ENCODE data around the gene NAALAD2. TPM values are rescaled to one million over a fixed set of nuclear protein-coding genes. Genes with fewer than 3 reads are reported as not detected.
"Not testable (repeated sequence)": the region's sequence is repeated elsewhere in the genome, so short reads cannot be mapped to it uniquely, and the experiment has no call there.

Gene NAALAD2
- polyA plus RNA-seq, 1 experiment: 0.64 TPM

DNA sequence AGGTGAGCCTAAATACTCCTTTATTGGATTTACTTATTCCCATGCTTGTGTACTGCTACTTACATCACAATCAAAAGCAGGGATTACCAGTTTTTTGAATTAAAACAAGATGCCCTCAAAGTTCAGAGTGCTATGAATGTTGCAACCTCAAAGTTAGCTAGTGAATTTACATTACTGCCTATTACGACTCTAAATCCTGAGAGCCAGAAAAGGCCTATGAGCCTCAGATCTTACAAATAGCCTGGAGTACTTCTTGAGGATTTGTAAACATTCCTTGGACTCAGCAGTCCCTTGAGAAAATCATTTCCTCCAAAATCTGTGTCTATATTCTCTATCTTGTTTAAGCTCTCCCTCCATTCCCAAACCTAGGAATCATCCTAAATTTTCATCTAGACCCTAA, 62.9 kb downstream of the NAALAD2 start:
- H3K27me3 ChIP-seq (ENCODE audit: control insufficient read depth, insufficient read depth, low read length): no peaks in the 10 kb centered on the region
- H3K9me3 ChIP-seq (ENCODE audit: control insufficient read depth, insufficient read depth, low read length): no peaks in the 10 kb centered on the region
- no peak for DNase-seq (ENCODE audit: low read depth, low spot score)
- ChIA-PET POLR2A (no interaction called here), CTCF (interaction anchor here (1.4 kb wide), 1 partner anchor 7 kb away, joined by 17 read pairs; no protein-coding TSS in a partner anchor)
- TF ChIP-seq, protein P1, sequence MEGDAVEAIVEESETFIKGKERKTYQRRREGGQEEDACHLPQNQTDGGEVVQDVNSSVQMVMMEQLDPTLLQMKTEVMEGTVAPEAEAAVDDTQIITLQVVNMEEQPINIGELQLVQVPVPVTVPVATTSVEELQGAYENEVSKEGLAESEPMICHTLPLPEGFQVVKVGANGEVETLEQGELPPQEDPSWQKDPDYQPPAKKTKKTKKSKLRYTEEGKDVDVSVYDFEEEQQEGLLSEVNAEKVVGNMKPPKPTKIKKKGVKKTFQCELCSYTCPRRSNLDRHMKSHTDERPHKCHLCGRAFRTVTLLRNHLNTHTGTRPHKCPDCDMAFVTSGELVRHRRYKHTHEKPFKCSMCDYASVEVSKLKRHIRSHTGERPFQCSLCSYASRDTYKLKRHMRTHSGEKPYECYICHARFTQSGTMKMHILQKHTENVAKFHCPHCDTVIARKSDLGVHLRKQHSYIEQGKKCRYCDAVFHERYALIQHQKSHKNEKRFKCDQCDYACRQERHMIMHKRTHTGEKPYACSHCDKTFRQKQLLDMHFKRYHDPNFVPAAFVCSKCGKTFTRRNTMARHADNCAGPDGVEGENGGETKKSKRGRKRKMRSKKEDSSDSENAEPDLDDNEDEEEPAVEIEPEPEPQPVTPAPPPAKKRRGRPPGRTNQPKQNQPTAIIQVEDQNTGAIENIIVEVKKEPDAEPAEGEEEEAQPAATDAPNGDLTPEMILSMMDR (IDR thresholded peaks at IDR 0.05; ENCODE audit: low read depth, low read length): no peak
- no peak overlapping the region for H3K4me3 ChIP-seq (ENCODE audit: low read depth, low read length)
- H3K27ac ChIP-seq (ENCODE audit: low read depth, low read length): no peak overlapping the region

DNA sequence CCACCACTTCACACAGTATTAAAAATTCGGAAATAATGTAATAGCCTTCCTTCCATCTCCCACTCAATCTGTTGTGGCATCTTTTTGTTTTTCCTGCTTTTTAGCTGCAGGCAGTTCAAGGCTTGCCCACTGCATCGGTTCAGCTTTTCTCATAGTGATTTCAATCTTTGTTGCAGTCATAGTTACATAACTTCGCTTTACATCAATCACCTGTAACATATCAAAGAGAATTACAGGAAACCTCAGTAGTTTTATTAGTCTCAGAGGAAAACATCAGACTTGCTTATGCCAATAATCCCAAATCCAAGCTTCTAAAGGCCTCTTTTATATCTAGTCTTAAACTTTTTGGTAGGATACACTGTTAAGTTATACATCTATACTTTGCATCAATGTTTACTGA, 67.9 kb downstream of the NAALAD2 start:
- Histone ChIP-seq H3K4me3 (ENCODE audit: low read depth, low read length) (no peak overlapping the region), H3K27me3 (ENCODE audit: control insufficient read depth, insufficient read depth, low read length) (no peaks in the 10 kb centered on the region), H3K27ac (ENCODE audit: low read depth, low read length) (no peak overlapping the region), H3K9me3 (ENCODE audit: control insufficient read depth, insufficient read depth, low read length) (no peaks in the 10 kb centered on the region)
- TF ChIP-seq, protein P1 (IDR thresholded peaks at IDR 0.05; ENCODE audit: low read depth, low read length): no peak
- DNase-seq (ENCODE audit: low read depth, low spot score): no peak
- ChIA-PET POLR2A (no interaction called here), CTCF (no interaction called here)

DNA sequence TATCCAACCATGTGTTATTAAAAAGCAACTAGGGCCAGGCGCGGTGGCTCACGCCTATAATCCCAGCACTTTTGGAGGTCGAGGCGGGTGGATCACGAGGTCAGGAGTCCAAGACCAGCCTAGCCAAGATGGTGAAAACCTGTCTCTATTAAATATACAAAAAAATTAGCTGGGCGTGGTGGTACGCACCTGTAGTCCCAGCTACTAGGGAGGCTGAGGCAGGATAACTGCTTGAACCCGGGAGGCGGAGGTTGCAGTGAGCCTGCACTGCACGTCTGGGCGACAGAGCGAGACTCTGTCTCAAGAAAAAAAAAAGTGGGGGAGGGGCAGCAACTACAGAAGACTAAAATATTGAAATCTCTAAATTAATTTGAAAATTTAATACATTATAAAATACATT, 69.9 kb downstream of the NAALAD2 start:
- Histone ChIP-seq H3K27me3 (ENCODE audit: control insufficient read depth, insufficient read depth, low read length) (no peaks in the 10 kb centered on the region), H3K4me3 (ENCODE audit: low read depth, low read length) (no peak overlapping the region), H3K9me3 (ENCODE audit: control insufficient read depth, insufficient read depth, low read length) (no peaks in the 10 kb centered on the region), H3K27ac (ENCODE audit: low read depth, low read length) (no peak overlapping the region)
- TF ChIP-seq, protein P1 (IDR thresholded peaks at IDR 0.05; ENCODE audit: low read depth, low read length): no peak
- no peak for DNase-seq (ENCODE audit: low read depth, low spot score)
- CTCF ChIA-PET: interaction anchor here (0.7 to 2.2 kb wide), 24 partner anchors 8 to 255 kb away, joined by 3 to 34 read pairs (median 4); partner anchors contain the start of genes CHORDC1 and NAALAD2
- POLR2A ChIA-PET: no interaction called here

DNA sequence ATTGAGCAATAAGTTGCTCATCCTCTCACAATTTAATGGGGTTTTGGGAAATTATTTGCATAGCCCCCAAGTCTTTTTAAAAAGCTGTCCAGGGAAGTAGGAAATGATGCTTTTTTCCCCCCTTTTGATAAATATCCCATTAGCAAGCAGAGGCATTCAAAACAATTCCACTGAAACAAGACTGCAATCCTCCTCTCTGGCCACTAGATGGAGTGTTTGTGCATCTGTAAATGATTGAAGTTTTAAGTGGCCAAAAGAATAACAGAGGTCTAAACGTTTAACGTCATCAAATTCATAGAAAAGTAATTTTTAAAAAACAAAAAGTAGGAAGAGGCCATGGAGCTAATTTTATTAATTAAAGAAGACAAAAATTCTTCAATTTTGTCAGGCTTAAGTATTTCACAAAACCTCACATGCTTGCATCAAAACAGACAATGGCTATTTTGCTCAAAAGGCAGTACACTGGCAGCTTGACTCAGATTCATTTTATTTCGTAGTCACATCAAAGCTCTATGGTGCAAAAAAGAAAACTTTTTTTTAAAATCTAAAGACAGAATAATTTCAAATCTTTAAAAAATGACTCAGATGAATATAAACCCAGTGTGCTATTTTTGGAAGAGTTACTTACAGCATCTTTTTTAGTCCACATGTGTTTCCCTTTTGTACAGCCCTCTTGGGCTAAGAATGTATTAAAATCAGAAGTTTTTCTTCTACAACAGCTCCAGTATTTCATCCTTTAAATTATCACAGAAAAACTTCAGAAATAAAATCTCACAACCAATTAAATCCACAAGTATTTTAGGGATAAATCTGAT, 70.6 kb downstream of the NAALAD2 start:
- Histone ChIP-seq H3K9me3 (ENCODE audit: control insufficient read depth, insufficient read depth, low read length) (no peaks in the 10 kb centered on the region), H3K27ac (ENCODE audit: low read depth, low read length) (no peak overlapping the region), H3K4me3 (ENCODE audit: low read depth, low read length) (no peak overlapping the region), H3K27me3 (ENCODE audit: control insufficient read depth, insufficient read depth, low read length) (no peaks in the 10 kb centered on the region)
- ChIA-PET POLR2A (no interaction called here), CTCF (interaction anchor here (0.6 to 2.2 kb wide), 27 partner anchors 7 to 1600 kb away, joined by 3 to 34 read pairs (median 4); partner anchors contain the start of genes CHORDC1 and NAALAD2)
- DNase-seq (ENCODE audit: low read depth, low spot score): peak; percentile 23
- TF ChIP-seq, protein P1 (IDR thresholded peaks at IDR 0.05; ENCODE audit: low read depth, low read length): peak; percentile 95

DNA sequence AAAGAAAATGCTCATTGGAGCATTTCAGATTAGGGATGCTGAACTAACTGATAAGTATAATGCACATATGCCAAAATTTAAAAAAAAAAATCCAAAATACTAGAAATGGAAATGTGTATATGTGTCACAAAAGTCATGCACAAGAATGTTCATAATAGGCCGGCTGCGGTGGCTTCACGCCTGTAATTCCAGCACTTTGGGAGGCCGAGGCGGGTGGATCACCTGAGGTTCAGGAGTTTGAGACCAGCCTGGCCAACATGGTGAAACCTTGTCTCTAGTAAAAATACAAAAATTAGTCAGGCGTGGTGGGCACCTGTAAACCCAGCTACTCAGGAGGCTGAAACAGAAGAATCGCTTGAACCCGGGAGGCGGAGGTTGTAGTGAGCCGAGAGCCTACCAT, 73.5 kb downstream of the NAALAD2 start:
- H3K27me3 ChIP-seq (ENCODE audit: control insufficient read depth, insufficient read depth, low read length); H3K4me3 ChIP-seq (ENCODE audit: low read depth, low read length); H3K9me3 ChIP-seq (ENCODE audit: control insufficient read depth, insufficient read depth, low read length); H3K27ac ChIP-seq (ENCODE audit: low read depth, low read length); POLR2A ChIA-PET; CTCF ChIA-PET; DNase-seq (ENCODE audit: low read depth, low spot score): not testable (repeated sequence)
